NCI-H187 treated with DMSO at 0.1 percent for 48 hours (cell line): ENCODE data around the gene RPL19.

ENCODE experiments used
- DNase-seq: peaks from one replicate; lab custom pipeline; 2025; lab: John Stamatoyannopoulos, UW

RPL19 gene

DNA sequence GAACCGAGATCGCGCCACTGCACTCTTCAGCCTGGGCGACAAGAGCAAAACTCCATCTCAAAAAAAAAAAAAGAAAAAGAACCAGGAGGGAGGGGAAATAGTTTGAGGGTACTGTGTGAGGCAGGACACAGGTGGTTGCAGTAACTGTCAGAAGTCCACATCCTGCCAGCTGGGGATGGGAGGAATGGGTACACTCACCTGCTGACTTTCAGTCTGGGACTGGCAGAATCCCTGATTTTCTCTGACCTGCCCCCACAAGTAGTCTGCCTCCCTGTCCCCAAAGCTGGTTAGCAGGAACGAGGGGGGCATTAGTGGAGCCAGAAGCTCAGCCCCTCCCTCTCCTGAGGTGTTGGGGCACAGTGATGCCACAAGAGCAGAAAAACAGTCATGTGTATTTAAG lies 27.0 kb upstream of the RPL19 start:
- DNase-seq: no peak

DNA sequence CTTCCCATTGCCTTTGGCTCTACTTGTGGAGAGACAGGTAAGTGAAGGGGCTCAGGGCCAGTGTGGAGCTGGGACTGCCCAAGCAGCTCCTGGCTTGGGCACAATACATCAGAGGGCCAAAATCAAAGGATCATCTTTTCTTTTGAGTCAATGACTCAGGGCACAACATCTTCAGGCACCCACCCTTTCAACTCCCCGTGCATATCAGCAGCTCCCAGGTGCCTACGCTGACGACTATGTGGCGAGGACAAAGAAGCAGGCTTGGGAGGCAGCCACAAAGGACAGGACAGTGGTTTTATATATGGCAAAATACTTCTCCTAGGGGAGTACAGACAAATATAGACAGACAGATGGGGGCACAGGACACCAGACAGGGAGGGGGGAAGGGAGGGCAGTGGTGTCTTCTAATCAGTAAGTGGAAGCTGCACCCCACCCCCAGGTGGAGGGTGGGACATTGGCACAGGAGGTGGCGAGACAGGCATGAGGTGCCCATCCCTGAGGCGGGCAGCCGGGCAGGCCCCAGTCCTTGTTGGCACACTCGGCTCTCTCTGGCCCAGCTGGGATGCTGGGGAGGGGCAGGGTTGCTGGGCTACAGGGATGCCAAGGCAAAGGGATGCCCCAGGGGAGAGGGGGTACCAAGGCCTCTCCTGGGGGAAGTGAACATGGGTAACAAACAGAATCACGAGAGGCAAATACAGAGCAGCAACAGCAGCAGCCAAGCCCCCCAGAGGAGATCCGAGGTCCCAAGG lies 26.4 kb upstream of the RPL19 start:
- DNase-seq: no peak

DNA sequence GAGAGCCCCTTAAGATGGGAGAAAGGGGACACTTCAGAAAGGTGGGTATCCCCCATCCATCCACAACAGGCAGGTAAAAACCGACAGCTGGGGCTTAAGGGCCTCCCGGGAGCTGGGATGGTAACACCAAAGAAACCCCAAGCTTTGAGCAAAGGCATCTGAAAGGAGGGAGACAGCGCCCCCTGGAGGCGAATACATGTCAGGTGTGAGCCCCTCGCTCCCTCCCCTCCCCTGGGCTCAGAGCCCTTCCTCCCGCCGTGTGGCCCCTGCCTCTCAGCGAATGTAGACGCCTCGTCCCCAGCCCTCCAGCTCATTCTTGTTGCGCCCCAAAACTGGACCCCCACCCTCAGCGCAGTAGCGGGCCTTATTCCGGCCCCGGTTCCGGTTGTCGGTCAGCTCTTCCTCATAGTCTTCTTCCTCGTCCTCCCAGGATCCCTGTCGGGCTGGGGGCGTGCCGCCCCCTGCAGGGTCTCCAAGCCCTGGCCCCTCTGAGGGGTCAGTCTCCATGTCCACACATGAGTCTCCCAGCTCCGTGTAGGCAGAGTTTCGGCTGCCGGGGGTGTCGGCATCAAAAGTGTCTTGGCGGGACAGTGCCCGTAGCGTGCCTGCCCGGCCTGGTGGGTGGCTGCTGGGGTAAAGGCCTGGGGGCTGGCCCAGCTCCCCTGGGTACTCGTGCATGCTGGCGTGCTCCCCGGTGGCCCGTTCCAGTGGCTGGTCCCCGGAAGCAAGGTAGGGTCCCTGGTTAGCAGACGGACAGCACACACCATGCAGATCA lies 25.0 kb upstream of the RPL19 start:
- no peak for DNase-seq

DNA sequence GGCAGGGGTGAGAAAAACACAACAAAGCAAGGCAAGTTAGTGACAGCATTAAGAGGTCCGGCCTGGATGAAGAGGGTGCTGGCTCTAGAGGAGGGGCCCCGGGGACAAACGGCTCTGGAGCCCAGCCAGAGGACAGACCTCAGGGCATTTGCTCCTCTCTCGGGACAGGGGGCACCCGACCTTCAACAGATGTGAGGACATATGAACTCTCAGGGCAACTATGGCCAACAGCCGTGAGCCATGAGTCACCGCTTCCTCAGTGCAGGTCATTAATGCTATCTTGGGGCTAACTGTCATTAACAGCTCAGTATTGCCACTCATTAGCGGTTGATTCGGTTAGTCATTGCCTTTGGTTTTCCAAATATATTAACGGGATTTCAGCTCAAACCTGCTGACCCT lies 24.4 kb upstream of the RPL19 start:
- DNase-seq: no peak

DNA sequence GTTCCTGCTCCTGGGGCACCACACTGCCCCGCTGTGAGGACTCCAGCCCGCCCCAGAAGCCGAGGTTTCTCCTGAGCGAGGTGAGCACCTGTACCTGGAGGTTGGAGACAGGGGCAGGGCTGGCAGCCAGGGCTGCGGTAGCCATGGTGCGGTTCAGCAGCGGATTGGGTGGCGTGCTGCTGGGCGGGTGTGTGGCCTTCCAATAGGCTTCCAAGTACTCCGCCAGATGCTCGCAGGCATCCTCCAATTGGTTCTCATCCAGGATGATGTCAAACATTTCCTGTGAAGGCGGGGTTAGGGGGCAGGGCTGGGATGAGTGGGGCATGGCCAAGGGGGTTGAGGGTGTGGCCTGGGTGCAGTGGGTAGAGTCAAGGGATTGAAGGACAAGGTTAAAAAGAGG lies 22.8 kb upstream of the RPL19 start:
- DNase-seq: no peak

DNA sequence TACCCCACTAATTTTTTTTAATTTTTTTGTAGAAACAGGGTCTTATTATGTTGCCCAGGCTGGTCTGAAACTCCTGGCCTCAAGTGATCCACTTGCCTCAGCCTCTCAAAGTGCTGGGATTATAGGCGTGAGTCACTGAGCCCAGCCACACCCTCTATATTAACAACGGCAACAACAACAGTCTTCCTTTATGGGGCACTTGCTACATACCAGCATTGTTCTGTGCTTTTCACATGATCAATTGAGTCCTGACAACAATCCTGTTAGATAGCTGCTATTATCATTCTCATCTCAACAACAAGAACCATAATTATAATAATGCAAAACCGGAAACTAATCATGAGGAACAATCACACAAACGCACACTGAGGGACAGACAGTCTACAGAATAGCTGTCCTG lies 21.5 kb upstream of the RPL19 start:
- DNase-seq: no peak

DNA sequence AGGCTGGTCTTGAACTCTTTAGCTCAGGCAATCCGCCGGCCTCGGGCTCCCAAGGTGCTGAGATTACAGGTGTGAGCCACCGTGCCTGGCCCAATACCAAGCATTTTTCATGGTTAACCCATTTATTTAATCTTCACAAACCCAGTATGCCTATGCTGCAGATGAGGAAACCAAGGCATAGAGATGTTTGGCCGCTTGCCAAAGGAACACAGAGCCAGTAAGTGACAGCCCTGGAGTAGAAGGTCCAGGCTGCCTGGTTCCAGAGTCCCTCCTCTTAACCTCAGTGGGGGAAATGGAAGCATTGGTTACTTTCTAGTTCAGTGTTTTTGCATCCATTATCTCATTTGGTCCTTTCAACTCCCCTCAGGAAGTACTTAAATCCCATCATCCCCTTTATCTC lies 18.8 kb upstream of the RPL19 start:
- DNase-seq: no peak

DNA sequence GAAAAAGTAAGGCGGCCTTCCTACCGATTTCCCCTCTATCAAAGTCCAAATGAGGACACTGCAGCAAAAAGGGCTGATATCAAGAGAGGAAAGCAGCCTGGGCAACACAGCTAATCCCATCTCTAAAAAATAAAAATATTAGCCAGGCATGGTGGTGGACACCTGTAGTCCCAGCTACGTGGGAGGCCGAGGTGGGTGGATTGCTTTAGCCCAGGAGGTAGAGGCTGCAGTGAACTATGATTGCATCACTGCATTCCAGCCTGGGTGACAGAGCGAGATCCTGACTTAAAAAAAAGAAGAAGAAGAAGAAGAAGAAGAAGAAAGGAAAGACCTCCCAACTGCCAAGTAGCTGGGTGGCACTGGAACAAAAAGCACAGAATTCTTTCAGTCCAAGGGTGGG lies 17.0 kb upstream of the RPL19 start:
- DNase-seq: no peak

DNA sequence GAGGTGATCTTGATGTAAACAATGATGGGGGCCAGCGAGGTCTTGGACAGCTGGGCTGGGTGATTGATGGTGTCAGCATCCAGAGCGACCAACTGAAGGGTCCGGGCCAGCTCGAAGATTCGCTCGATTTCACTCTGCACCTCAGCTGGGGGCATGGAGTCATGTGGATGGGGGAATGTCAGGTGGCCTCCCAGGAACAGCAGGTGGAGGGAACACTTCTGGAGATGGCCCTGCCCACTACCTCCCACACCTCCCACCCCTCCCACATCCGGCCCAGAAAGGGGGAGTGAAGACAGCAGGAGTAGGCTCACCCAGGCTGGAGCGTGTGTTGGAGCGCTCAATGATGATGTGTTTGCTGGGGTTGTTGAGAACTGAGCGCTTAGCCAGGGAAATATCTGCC lies 16.4 kb upstream of the RPL19 start:
- no peak for DNase-seq

DNA sequence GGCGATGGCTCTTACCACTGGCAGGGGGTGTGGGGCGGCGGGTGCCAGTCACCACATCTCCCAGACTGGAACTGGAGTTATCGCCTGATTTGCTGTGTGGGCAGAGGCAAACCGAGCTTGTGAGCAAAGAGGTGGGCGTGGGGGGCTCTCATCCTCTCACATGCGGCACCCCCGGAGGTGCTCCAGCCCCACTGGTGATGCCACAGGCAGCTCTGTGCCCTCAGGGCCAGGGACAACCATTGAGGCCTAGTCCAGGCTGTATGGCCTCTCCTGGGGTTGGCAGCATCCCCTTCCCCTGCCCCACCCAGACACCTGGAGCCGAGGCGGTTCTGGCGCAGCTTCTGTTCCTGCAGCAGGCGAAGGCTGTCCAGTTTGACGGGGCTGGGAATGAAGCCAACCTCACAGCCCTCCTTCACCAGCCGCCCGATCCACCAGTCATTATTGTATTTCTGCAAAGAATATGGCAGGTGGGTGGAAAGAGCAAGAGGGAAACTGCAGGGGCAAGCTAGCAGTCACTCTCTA lies 13.5 kb upstream of the RPL19 start:
- no peak for DNase-seq

DNA sequence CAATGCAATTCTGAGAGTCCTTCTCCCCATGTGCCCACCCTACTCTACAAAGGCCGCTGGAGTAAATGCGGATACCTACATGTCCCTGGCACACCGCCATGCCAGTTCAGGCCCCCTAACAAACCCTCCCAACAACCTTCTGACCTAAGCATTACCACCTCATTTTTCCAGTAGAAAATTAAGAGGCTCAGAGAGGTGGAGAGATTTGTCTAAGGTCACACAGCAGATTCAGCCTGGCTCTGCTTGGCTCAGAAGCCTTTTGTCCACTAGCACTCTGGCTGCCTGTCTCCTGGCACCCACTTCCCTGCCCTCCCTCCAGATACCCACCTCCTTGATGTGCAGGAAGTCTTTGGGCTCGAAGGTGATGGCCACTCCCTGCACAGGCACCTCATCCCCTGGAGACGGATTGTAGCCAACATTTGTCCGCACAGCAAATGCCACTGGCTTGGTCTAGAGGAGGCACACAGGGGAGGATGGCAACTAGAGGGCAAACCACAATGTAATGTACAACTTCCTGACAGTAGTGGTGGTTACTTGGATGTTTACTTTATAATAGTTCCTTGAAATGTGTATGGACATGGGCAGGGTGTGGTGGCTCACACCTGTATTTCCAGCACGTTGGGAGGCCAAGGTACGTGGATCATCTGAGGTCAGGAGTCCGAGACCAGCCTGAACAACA lies 12.8 kb upstream of the RPL19 start:
- no peak for DNase-seq

DNA sequence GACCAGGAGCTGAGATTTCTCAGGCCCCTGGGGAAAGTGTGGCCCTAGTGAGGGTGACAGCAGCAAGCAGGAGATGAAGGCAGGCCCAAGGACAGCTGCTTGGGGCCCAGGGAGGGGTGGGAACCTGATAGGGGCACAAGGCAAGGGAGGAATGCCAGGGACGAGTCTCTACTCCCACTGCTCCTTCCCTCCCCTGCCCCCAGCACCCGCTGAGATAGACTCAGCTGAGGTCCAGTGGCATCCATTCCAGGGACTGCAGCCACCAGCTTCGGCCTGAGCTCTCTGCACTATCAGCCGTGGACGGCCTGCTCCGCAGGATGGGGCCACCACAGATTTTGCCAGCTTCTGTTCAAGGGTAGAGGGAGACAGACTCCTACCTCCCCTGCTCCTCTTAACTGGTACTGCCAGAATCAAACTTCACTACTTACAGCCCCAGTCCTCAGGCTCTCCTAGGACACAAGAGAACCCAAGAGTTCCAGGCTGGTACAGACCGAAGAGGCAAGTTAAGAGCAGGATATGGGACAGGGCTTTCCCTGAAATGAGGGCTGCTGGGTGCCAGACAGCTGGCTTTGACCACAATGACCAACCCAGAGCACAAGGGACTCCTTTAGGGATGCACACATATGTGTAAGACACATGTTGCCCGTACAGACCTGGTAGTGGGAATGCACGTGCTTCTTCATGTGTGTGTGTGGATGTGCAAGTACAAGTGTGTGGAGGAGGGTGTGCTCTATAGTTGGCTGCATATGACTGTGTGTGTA lies 8.2 kb upstream of the RPL19 start:
- DNase-seq: no peak

DNA sequence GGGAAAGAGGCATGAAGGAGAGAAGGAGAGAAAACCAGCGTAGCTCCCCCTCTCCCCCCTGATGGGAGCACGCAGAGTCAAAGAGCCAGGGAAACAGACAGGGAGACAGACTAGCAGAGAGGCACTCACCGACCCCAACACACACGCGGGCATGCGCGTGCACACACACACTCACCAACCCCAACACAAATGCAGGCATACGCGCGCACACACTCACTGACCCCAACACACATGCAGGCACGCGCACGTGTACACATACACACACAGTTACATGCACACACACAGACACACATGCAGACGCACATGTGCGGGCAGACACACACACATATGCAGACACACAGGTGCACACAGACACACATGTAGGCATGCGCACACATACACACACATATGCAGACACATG lies 7.2 kb upstream of the RPL19 start:
- no peak for DNase-seq

DNA sequence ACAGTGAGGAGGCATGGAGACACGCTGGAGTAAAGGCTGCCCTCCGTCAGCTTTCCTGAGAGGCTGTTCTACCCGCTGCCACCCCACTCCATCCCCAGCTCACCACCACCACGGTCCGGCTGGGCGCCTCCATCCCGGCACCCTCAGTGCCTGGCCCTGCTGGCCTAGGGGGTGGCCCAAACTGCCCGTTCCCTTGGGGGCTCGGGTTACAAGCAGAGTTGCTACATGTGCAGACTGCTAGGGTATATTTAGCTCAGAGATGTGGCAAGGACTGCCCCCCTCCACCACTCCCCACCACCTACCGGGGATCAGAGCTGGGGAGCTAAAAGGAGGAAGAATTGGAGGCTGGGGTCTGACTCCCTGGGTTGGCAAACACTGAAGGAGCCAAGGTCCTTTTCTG lies 6.7 kb upstream of the RPL19 start:
- no peak for DNase-seq

DNA sequence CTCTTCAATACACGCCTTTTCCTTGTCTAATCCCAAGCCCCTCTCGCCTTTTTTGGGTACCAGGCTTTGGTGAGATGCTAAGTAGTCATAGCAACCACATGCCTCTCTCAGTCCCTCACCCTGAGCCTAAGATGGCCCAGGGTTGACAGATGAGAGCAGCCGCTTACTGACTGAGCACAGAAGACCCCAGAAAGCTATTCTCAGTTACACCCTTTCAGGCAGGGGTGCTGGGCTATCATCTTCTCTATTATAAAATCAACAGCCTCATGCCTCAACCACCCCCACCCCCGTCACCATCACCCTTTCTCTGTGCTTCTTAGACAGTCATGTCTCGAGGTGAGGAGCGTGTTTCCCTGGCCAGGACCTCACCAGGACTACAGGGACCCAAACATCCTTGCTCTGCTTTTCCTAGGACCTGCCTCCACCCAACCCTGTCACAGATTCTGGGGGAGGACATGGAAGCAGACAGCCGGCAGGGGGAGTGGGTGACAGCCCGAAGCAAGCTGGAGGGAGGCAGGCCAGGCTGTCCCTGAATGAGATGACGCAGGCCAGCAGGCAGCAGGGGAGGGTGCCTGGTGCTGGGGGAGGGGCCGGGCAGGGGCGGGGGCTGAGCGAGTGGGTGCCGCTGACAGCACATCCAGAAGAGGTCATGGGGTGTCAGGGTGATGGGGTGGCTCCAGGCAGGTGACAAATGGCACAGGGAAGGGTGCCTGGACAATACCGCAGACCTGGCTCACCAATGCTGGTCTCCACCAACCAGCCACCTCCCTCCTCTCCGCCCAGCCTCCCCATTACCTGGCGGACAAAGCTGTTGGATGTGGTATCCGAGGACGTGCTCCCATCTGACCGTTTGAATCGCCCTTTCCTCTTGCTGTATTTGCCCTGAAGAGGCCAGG lies 5.7 kb upstream of the RPL19 start:
- no peak for DNase-seq

DNA sequence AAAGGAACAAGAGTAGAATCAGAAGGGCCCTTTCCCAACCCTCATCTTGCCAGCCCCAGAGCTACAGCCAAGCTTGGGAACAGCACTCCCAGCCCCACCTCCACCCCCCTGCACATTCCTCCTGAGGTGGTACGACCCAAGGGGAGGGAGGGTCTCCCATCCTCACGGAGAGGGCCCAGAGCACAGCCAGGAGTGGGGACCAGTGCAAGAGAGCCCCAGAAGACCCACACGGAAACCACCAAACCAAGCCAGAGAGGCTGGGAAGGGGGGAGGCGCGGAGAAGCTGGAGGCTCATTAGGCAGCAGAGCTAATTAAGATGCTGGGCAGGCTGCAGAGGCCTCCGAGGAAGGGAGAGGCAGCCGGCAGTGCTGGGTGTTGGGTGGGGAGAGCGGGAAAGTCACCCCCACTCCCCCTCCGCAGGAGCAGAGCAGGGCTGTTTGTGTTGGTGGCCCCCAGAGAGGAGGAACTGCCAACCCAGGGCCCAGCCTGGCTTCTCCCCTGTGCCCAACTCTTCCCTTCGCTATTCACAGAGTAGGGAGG lies 5.0 kb upstream of the RPL19 start:
- no peak for DNase-seq

DNA sequence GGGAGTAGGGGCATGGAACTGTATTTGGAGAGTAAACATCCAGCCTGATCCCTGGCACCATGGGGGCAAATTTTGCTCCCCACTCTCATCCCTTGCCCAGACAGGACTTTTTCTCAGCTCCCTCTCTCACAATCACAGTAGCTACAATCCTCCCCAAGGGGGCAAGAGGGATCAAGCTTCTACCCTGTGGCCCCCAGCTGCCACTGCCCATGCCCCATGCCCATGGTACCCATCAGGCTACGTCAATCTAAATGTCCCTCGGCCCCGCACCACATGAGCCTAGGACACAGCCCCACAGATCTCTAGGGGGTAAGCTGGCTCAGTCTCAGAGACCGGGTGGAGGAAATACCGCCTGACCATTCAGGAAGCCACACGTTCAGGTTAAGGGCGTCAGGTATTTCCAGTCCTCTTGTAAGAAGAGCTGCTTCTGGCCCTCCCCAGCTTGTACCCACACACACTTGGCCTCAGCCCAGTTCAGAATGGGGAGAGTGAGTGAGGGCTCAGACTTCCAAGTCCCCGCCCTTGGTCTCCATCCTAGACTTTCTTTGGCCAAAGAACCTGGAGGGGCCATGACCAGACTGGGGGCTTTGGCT lies 4.4 kb upstream of the RPL19 start:
- no peak for DNase-seq

DNA sequence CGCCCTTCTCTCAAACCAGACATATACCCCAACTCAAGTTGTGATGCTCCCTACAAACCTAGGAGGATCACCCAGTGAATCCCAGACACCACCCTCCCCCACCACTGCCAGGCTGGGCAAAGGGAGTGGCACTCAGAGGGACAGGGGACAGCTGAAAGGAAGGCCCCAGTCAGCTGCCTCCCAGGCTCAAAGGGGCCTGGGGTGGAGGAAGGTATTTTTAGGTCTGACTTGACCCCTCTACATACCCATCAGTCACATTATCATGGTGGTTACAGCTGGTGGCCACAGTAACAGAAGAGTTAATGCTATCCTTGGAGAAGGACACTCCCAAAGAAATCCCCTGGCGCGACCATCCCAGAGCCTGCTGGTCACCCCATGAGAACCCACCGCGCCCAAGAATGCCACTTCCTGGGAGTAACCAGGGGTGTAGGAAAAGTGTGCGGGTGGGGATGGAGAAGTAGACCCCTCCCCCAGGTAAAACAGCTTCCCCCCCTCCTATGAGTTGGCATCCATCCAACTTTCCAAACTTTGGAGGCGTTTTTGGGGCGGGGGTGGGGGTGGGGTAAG lies 3.8 kb upstream of the RPL19 start:
- no peak for DNase-seq

DNA sequence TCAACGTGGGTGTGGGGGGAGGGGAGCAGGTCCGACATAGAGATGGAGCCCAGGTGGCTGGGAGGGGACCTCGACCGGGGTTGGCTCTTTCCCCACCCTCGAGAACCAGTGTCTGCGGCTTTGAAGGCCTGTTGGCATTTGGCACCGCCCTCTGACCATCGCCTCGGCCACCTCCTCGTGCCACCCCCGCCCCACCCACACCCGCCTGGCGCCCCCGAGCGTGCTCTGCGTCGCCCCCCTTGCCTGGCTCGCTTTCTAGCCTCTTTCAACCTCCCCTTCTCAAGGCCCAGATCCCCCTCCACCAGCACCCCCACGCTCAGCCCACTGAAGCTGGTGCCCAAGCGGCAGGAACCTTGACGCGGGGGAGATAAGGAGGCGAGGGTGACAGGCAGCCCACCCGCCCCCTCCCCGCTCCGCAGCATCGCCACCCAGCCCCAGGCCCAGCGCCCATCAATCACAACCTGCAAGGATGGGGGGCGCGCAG lies 3.2 kb upstream of the RPL19 start:
- no peak for DNase-seq
